Measurements from ENCODE around the gene IRX4. TPM values are rescaled to one million over a fixed set of nuclear protein-coding genes. Genes with fewer than 3 reads are reported as not detected.
A peak's percentile ranks its signal among the peaks of the same experiment; 100 is the strongest.

IRX4 gene
- total and polyA plus RNA-seq, 2 of the 4 experiments (the other 2 are of a cell fraction), result not detected

DNA sequence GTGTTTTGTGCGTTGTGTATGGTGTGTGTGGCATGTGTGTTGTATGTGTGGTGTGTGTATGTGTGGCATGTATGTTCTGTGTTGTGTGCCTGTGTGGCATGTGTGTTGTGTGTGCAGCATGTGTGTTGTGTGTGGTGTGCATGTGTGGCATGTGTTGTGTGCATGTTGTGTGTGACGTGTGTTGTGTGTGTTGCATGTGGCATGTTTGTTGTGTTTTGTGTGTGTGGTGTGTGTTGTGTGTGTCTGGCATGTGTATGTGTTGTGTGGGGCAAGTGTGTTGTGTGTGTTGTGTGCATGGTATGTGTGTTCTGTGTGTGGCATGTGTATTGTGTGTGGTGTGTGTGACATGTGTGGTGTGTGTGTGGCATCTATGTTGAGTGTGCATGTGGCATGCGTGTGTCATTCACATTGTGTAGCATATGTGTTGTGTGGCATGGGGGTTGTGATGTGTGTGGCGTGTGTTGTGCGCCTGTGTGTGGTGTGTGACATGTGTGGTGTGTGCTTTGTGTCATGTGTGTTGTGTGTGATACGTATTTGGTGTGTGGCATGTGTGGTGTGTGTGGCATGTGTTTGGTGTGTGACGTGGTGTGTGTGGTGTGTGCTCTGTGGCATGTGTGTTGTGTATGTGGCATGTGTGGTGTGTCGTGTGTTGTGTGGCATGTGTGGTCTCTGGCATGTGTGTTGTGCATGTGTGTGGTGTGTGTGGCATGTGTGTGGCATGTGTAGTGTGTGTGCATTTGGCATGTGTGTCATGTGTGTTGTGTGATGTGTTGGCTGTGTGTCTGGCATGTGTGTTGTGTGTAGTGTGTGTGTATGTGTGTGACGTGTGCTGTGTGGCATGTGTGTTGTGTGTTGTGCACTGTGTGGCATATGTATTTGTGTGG is 46.6 kb upstream of the IRX4 start:
- no peaks in the 10 kb centered on the region for H3K79me1 ChIP-seq (ENCODE audit: low read depth in 1 of 2, low read length in 2 of 2)
- H3K23ac ChIP-seq (ENCODE audit: low read depth, low read length), result no peak overlapping the region
- H3K4me2 ChIP-seq (ENCODE audit: low read depth, low read length), result no peak overlapping the region
- no peaks in the 10 kb centered on the region; the same call in 1 of the 2 replicates for H3K9me3 ChIP-seq (ENCODE audit: control insufficient read depth, insufficient read depth, low read length)
- no peak overlapping the region for H3K18ac ChIP-seq (ENCODE audit: low read depth, low read length)
- no peak for DNase-seq
- dilution Hi-C loops (cut with HindIII; ENCODE audit: low sequenced_read_pairs, unreplicated experiment) (no loop called here), in situ Hi-C loops (cut with MboI; ENCODE audit: low sequenced_read_pairs) (no loop called here), intact Hi-C loops (cut with micrococcal nuclease) (no loop called here)
- no peak overlapping the region for H3K27ac ChIP-seq (ENCODE audit: insufficient read depth, low read length)
- no peak overlapping the region for H4K8ac ChIP-seq (ENCODE audit: low read depth in 2 of 2, low read length in 2 of 2)
- TF ChIP-seq CEBPB (IDR thresholded peaks at IDR 0.05; ENCODE audit: low read depth, low read length) (no peak), RFX5 (IDR thresholded peaks at IDR 0.05; ENCODE audit: low read depth, low read length) (no peak), POLR2A (IDR thresholded peaks at IDR 0.05; ENCODE audit: low read depth, low read length) (no peak), RCOR1 (IDR thresholded peaks at IDR 0.05; ENCODE audit: insufficient replicate concordance, low read length) (no peak), RAD21 (IDR thresholded peaks at IDR 0.05; ENCODE audit: low read length) (no peak), MAZ (IDR thresholded peaks at IDR 0.05; ENCODE audit: borderline replicate concordance, low read depth, low read length) (no peak), BHLHE40 (IDR thresholded peaks at IDR 0.05; ENCODE audit: low read depth, low read length) (no peak), MAFK (IDR thresholded peaks at IDR 0.05; ENCODE audit: low read depth, low read length) (no peak), SMC3 (IDR thresholded peaks at IDR 0.05; ENCODE audit: low read depth, low read length) (no peak), NFE2L2 (IDR thresholded peaks at IDR 0.05; ENCODE audit: low read depth, low read length) (no peak), FOS (IDR thresholded peaks at IDR 0.05; ENCODE audit: low read depth, low read length) (no peak), CHD1 (IDR thresholded peaks at IDR 0.05; ENCODE audit: low read depth, low read length) (no peak), MXI1 (IDR thresholded peaks at IDR 0.05; ENCODE audit: borderline replicate concordance, low read depth, low read length) (no peak)
- TF ChIP-seq, protein P1, sequence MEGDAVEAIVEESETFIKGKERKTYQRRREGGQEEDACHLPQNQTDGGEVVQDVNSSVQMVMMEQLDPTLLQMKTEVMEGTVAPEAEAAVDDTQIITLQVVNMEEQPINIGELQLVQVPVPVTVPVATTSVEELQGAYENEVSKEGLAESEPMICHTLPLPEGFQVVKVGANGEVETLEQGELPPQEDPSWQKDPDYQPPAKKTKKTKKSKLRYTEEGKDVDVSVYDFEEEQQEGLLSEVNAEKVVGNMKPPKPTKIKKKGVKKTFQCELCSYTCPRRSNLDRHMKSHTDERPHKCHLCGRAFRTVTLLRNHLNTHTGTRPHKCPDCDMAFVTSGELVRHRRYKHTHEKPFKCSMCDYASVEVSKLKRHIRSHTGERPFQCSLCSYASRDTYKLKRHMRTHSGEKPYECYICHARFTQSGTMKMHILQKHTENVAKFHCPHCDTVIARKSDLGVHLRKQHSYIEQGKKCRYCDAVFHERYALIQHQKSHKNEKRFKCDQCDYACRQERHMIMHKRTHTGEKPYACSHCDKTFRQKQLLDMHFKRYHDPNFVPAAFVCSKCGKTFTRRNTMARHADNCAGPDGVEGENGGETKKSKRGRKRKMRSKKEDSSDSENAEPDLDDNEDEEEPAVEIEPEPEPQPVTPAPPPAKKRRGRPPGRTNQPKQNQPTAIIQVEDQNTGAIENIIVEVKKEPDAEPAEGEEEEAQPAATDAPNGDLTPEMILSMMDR (conservative IDR thresholded peaks at IDR 0.05; ENCODE audit: low read depth, low read length), result no peak
- TF ChIP-seq, protein P2, sequence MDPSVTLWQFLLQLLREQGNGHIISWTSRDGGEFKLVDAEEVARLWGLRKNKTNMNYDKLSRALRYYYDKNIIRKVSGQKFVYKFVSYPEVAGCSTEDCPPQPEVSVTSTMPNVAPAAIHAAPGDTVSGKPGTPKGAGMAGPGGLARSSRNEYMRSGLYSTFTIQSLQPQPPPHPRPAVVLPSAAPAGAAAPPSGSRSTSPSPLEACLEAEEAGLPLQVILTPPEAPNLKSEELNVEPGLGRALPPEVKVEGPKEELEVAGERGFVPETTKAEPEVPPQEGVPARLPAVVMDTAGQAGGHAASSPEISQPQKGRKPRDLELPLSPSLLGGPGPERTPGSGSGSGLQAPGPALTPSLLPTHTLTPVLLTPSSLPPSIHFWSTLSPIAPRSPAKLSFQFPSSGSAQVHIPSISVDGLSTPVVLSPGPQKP (IDR thresholded peaks at IDR 0.05; ENCODE audit: borderline replicate concordance, low read depth, low read length), result no peak
- peak overlapping the region; percentile 51 for H2AFZ ChIP-seq (replicated peaks; ENCODE audit: low read length, poor library complexity)
- H4K20me1 ChIP-seq (ENCODE audit: insufficient read depth, low read length), result no peaks in the 10 kb centered on the region
- WGBS, 2 experiments (ENCODE audit: extremely low coverage in 2 of 2, insufficient read length in 1 of 2), result 60% methylated on average over 6 of the region's 9 CpGs; no CpG with 5 or more reads in 1 of the 2 experiments
- H3K56ac ChIP-seq (ENCODE audit: extremely low read depth, insufficient read depth, low read length), result no peak overlapping the region
- peak overlapping the region; percentile 66 for H2BK5ac ChIP-seq (ENCODE audit: low read depth, low read length, poor library complexity, severe bottlenecking)
- no TSS peak for BruUV-seq (replicated peaks)
- CTCF ChIA-PET, result no interaction called here
- no peak overlapping the region for H3K4ac ChIP-seq (ENCODE audit: low read depth, low read length)
- H3K4me1 ChIP-seq (ENCODE audit: control insufficient read depth, insufficient read depth, low read length), result no peaks in the 10 kb centered on the region
- H2BK120ac ChIP-seq (ENCODE audit: low read depth, low read length), result no peak overlapping the region
- no peak overlapping the region for H2AK5ac ChIP-seq (ENCODE audit: low read depth, low read length)
- no peak overlapping the region for H2AK9ac ChIP-seq (replicated peaks; ENCODE audit: low read depth, low read length, poor library complexity)
- H3K27me3 ChIP-seq (ENCODE audit: control insufficient read depth, insufficient read depth, low read length), result peaks cover 11% of the 10 kb centered on the region
- no peaks in the 10 kb centered on the region for H3K9me1 ChIP-seq (ENCODE audit: insufficient read depth, low read length)
- H4K5ac ChIP-seq (ENCODE audit: low read depth, low read length), result no peak overlapping the region
- H3K36me3 ChIP-seq (ENCODE audit: control insufficient read depth, insufficient read depth, low read length), result no peaks in the 10 kb centered on the region
- no peak overlapping the region for H3K14ac ChIP-seq (replicated peaks; ENCODE audit: low read depth, low read length)
- no peak overlapping the region for H3K4me3 ChIP-seq (ENCODE audit: insufficient read depth, low read depth, low read length)
- POLR2A ChIA-PET (ENCODE audit: unreplicated experiment), result no interaction called here
- no peak overlapping the region for H3K9ac ChIP-seq (ENCODE audit: low read depth, low read length)
- no peak for ATAC-seq (ENCODE audit: low read depth)
- H2BK20ac ChIP-seq (ENCODE audit: low read depth, low read length), result no peak overlapping the region
- no peak overlapping the region for H4K91ac ChIP-seq (ENCODE audit: insufficient read depth, low read depth, low read length)
- no peak overlapping the region for H2BK15ac ChIP-seq (ENCODE audit: low read depth, low read length)
